Measurements from ENCODE around the gene HOXA10.

- peak; percentile 26 to 68 (median 66) for TF ChIP-seq CTCF (IDR thresholded peaks at IDR 0.05)
- no peak for TF ChIP-seq POLR2A (IDR thresholded peaks at IDR 0.05)
- peak in 1 of 3 donors; percentile 10 for TF ChIP-seq POLR2AphosphoS5 (IDR thresholded peaks at IDR 0.05)
These were observed 5.6 kb upstream of the HOXA10 start for GRCh38 chr7:27179503-27180430.

Measured in breast epithelium (tissue), 3 donors.